Mammary epithelial cell (primary cell): ENCODE results near the gene CTU2.

Source experiments
- CTCF ChIP-seq, 2 donors: IDR thresholded peaks in 1 of 2; conservative IDR thresholded peaks in 1 of 2; 2 replicates each; pipeline ENCODE4 v1.5.1; 2011 to 2012; ENCODE audit warnings: inconsistent platforms in 2 of 2, low read length in 2 of 2, mild to moderate bottlenecking in 2 of 2, control low read depth in 1 of 2, low read depth in 1 of 2; ENCODE audit not compliant: insufficient read depth in 1 of 2; ENCODE audit errors: extremely low read depth in 1 of 2
- EZH2 ChIP-seq: IDR thresholded peaks from 2 replicates; pipeline ENCODE4 v1.6.1; 2012; ENCODE audit warnings: low read length, inconsistent platforms, borderline replicate concordance

- TF ChIP-seq CTCF (conservative IDR thresholded peaks at IDR 0.05 in 1 of 2, IDR thresholded peaks at IDR 0.05 in 1 of 2; ENCODE audit: extremely low read depth in 1 of 2, insufficient read depth in 1 of 2, low read depth in 1 of 2, low read length in 2 of 2): no peak
- no peak for TF ChIP-seq EZH2
Observed at GRCh38 chr16:88726981-88727380, 20.7 kb downstream of the CTU2 start.
